Panc1 (cell line): ENCODE results near the gene OVCH1.

ENCODE experiments used
- POLR2AphosphoS5 ChIP-seq: IDR thresholded peaks from 2 replicates; pipeline ENCODE4 v1.6.1; 2012; ENCODE audit warnings: mild to moderate bottlenecking, low read depth, low read length, moderate library complexity
- SIN3A ChIP-seq: IDR thresholded peaks from 2 replicates; pipeline ENCODE4 v1.6.1; 2012; ENCODE audit warnings: low read depth, mild to moderate bottlenecking, low read length, moderate library complexity, borderline replicate concordance; ENCODE audit not compliant: insufficient read depth
- TCF7L2 ChIP-seq: IDR thresholded peaks from 2 replicates; pipeline ENCODE4 v1.6.1; 2011; ENCODE audit warnings: mild to moderate bottlenecking, low read depth, low read length, inconsistent platforms
- TF ChIP-seq, protein P1 (sequence below): fragments of 450-650 bp; IDR thresholded peaks from 2 replicates; pipeline ENCODE4 v1.5.1; 2017; ENCODE audit warnings: mild to moderate bottlenecking
- TF ChIP-seq, protein P2 (sequence below), 2 experiments: IDR thresholded peaks; 2 replicates each; pipeline ENCODE4 v1.6.1; 2011 to 2012; ENCODE audit warnings: low read depth in 2 of 2, control low read depth in 1 of 2, low read length in 1 of 2, mild to moderate bottlenecking in 1 of 2, moderate library complexity in 1 of 2; ENCODE audit not compliant: insufficient read depth in 1 of 2

DNA sequence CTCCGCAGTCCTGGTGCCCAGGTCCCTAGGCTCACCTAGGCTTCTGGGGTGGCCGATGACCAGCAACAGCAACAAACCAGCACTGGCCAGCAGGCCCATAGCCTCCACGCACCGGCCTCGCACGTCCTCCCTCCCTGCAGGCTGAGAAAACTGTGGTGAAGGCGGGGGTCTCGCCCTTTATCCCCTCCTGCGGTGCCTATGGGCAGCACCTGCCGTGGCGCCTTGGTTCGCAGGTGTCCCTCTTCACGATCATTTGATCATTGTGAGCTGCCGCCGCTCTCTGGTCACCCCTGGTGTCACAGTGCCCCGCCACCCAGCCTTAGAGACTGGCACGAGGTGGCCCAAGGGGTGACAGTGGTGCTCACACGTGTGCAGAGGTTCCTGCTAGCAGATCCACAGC is at the start of gene OVCH1:
- TF ChIP-seq, protein P1, sequence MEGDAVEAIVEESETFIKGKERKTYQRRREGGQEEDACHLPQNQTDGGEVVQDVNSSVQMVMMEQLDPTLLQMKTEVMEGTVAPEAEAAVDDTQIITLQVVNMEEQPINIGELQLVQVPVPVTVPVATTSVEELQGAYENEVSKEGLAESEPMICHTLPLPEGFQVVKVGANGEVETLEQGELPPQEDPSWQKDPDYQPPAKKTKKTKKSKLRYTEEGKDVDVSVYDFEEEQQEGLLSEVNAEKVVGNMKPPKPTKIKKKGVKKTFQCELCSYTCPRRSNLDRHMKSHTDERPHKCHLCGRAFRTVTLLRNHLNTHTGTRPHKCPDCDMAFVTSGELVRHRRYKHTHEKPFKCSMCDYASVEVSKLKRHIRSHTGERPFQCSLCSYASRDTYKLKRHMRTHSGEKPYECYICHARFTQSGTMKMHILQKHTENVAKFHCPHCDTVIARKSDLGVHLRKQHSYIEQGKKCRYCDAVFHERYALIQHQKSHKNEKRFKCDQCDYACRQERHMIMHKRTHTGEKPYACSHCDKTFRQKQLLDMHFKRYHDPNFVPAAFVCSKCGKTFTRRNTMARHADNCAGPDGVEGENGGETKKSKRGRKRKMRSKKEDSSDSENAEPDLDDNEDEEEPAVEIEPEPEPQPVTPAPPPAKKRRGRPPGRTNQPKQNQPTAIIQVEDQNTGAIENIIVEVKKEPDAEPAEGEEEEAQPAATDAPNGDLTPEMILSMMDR, result no peak
- TF ChIP-seq POLR2AphosphoS5 (no peak), TCF7L2 (no peak), SIN3A (no peak)
- TF ChIP-seq, protein P2, sequence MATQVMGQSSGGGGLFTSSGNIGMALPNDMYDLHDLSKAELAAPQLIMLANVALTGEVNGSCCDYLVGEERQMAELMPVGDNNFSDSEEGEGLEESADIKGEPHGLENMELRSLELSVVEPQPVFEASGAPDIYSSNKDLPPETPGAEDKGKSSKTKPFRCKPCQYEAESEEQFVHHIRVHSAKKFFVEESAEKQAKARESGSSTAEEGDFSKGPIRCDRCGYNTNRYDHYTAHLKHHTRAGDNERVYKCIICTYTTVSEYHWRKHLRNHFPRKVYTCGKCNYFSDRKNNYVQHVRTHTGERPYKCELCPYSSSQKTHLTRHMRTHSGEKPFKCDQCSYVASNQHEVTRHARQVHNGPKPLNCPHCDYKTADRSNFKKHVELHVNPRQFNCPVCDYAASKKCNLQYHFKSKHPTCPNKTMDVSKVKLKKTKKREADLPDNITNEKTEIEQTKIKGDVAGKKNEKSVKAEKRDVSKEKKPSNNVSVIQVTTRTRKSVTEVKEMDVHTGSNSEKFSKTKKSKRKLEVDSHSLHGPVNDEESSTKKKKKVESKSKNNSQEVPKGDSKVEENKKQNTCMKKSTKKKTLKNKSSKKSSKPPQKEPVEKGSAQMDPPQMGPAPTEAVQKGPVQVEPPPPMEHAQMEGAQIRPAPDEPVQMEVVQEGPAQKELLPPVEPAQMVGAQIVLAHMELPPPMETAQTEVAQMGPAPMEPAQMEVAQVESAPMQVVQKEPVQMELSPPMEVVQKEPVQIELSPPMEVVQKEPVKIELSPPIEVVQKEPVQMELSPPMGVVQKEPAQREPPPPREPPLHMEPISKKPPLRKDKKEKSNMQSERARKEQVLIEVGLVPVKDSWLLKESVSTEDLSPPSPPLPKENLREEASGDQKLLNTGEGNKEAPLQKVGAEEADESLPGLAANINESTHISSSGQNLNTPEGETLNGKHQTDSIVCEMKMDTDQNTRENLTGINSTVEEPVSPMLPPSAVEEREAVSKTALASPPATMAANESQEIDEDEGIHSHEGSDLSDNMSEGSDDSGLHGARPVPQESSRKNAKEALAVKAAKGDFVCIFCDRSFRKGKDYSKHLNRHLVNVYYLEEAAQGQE (IDR thresholded peaks at IDR 0.05; ENCODE audit: insufficient read depth in 1 of 2, low read depth in 2 of 2, low read length in 1 of 2), result no peak
